H9 (cell line): ENCODE measurements around the gene KCNMA1. TPM values are rescaled to one million over a fixed set of nuclear protein-coding genes. Genes with fewer than 3 reads are reported as not detected.

Experiments used
- DNase-seq: peaks from one replicate; pipeline ENCODE4 v3.0.0-alpha.2; 2017
- H2AFZ ChIP-seq: one replicate; pipeline ENCODE4 v1.6.1; 2013; ENCODE audit warnings: mild to moderate bottlenecking, low read length, control low read depth, moderate library complexity
- H2AK5ac ChIP-seq: 2 replicates; pipeline ENCODE4 v1.6.1; 2013; ENCODE audit warnings: low read length, control low read depth, mixed read lengths; ENCODE audit not compliant: insufficient read length
- H2BK120ac ChIP-seq: one replicate; pipeline ENCODE4 v1.6.1; 2013; ENCODE audit warnings: low read depth, mild to moderate bottlenecking, low read length, control low read depth, inconsistent platforms; ENCODE audit not compliant: poor library complexity, severe bottlenecking
- H2BK12ac ChIP-seq: 2 replicates; pipeline ENCODE4 v1.6.1; 2013; ENCODE audit warnings: low read length, control low read depth, mixed read lengths, low read depth; ENCODE audit not compliant: insufficient read length
- H2BK15ac ChIP-seq: 2 replicates; pipeline ENCODE4 v1.6.1; 2013; ENCODE audit warnings: low read depth, low read length, control low read depth
- H2BK20ac ChIP-seq: one replicate; pipeline ENCODE4 v1.6.1; 2013; ENCODE audit warnings: low read depth, mild to moderate bottlenecking, low read length, control low read depth, inconsistent platforms; ENCODE audit not compliant: poor library complexity, severe bottlenecking
- H2BK5ac ChIP-seq: 2 replicates; pipeline ENCODE4 v1.6.1; 2013; ENCODE audit warnings: low read length, control low read depth, mixed read lengths; ENCODE audit not compliant: insufficient read length
- H3K14ac ChIP-seq: 2 replicates; pipeline ENCODE4 v1.6.1; 2013; ENCODE audit warnings: low read length, control low read depth; ENCODE audit not compliant: insufficient read depth
- H3K18ac ChIP-seq: 2 replicates; pipeline ENCODE4 v1.6.1; 2013; ENCODE audit warnings: low read depth, mild to moderate bottlenecking, mixed read lengths, low read length, control low read depth; ENCODE audit not compliant: insufficient read length
- H3K23ac ChIP-seq: 2 replicates; pipeline ENCODE4 v1.6.1; 2013; ENCODE audit warnings: low read length, control low read depth, mixed read lengths, low read depth; ENCODE audit not compliant: insufficient read length
- H3K23me2 ChIP-seq: 2 replicates; pipeline ENCODE4 v1.6.1; 2013; ENCODE audit warnings: low read depth, mild to moderate bottlenecking, mixed read lengths, low read length, control low read depth; ENCODE audit not compliant: insufficient read length, poor library complexity, severe bottlenecking
- H3K27ac ChIP-seq: 2 replicates; pipeline ENCODE4 v1.5.1; 2013; ENCODE audit warnings: low read length, control low read depth, mixed read lengths, low read depth; ENCODE audit not compliant: insufficient read length
- H3K27me3 ChIP-seq: 2 replicates; pipeline ENCODE4 v1.6.1; 2013; ENCODE audit warnings: low read length, control low read depth, inconsistent platforms; ENCODE audit not compliant: insufficient read depth
- H3K4ac ChIP-seq: 2 replicates; pipeline ENCODE4 v1.6.1; 2013; ENCODE audit warnings: low read depth, mild to moderate bottlenecking, control low read depth, inconsistent platforms, low read length, moderate library complexity
- H3K4me1 ChIP-seq: 2 replicates; pipeline ENCODE4 v1.6.1; 2013; ENCODE audit warnings: low read length, control low read depth, inconsistent platforms; ENCODE audit not compliant: insufficient read depth
- H3K4me2 ChIP-seq: 2 replicates; pipeline ENCODE4 v1.6.1; 2013; ENCODE audit warnings: low read length, control low read depth, mixed read lengths; ENCODE audit not compliant: insufficient read length, insufficient read depth
- H3K56ac ChIP-seq: 2 replicates; pipeline ENCODE4 v1.6.1; 2013; ENCODE audit warnings: low read depth, mild to moderate bottlenecking, mixed read lengths, low read length, control low read depth; ENCODE audit not compliant: insufficient read length
- H3K79me1 ChIP-seq: 2 replicates; pipeline ENCODE4 v1.6.1; 2013; ENCODE audit warnings: low read depth, mild to moderate bottlenecking, moderate library complexity, low read length, control low read depth, inconsistent platforms; ENCODE audit not compliant: insufficient read depth, poor library complexity, severe bottlenecking
- H3K79me2 ChIP-seq: 2 replicates; pipeline ENCODE4 v1.6.1; 2013; ENCODE audit warnings: low read length, control low read depth, inconsistent platforms; ENCODE audit not compliant: insufficient read depth
- H3K9ac ChIP-seq: 2 replicates; pipeline ENCODE4 v1.6.1; 2013; ENCODE audit warnings: low read length, control low read depth, mixed read lengths; ENCODE audit not compliant: insufficient read length; ENCODE audit errors: extremely low read depth
- H3K9me3 ChIP-seq: one replicate; pipeline ENCODE4 v1.6.1; 2013; ENCODE audit warnings: low read depth, low read length, inconsistent platforms; ENCODE audit not compliant: control insufficient read depth
- H3T11ph ChIP-seq: one replicate; pipeline ENCODE4 v1.6.1; 2013; ENCODE audit warnings: mild to moderate bottlenecking, low read length, control low read depth, inconsistent platforms
- H4K20me1 ChIP-seq: one replicate; pipeline ENCODE4 v1.6.1; 2013; ENCODE audit not compliant: control insufficient read depth, insufficient read length, insufficient read depth
- H4K5ac ChIP-seq: 2 replicates; pipeline ENCODE4 v1.6.1; 2013; ENCODE audit warnings: low read depth, mild to moderate bottlenecking, mixed read lengths, low read length, control low read depth; ENCODE audit not compliant: insufficient read length
- H4K8ac ChIP-seq: replicated peaks from 2 replicates; pipeline ENCODE4 v1.6.1; 2013; ENCODE audit warnings: low read length, control low read depth, mixed read lengths, low read depth; ENCODE audit not compliant: insufficient read length
- H4K91ac ChIP-seq: 2 replicates; pipeline ENCODE4 v1.6.1; 2013; ENCODE audit warnings: low read depth, mild to moderate bottlenecking, moderate library complexity, mixed read lengths, low read length, control low read depth; ENCODE audit not compliant: insufficient read length
- H3K27ac Mint-ChIP-seq, 3 experiments: 2 replicates in 2 of 3; 3 replicates in 1 of 3; pipeline ENCODE4 v1.8.0; 2020 to 2021; ENCODE audit warnings: mixed read lengths in 3 of 3, mild to moderate bottlenecking in 1 of 3, moderate library complexity in 1 of 3
- H3K27me3 Mint-ChIP-seq: 2 replicates; pipeline ENCODE4 v1.8.0; 2021; ENCODE audit warnings: low read depth, mild to moderate bottlenecking, moderate library complexity, mixed read lengths
- H3K36me3 Mint-ChIP-seq, 3 experiments: 2 replicates in 2 of 3; 3 replicates in 1 of 3; pipeline ENCODE4 v1.8.0; 2020 to 2021; ENCODE audit warnings: low read depth in 3 of 3, mixed read lengths in 3 of 3; ENCODE audit not compliant: insufficient read depth in 1 of 3
- H3K4me1 Mint-ChIP-seq, 2 experiments: 2 replicates each; pipeline ENCODE4 v1.8.0; 2020; ENCODE audit warnings: mixed read lengths in 2 of 2
- H3K4me3 Mint-ChIP-seq, 2 experiments: 2 replicates in 1 of 2; 3 replicates in 1 of 2; pipeline ENCODE4 v1.8.0; 2020 to 2021; ENCODE audit warnings: mild to moderate bottlenecking in 2 of 2, mixed read lengths in 2 of 2, moderate library complexity in 1 of 2
- H3K9me3 Mint-ChIP-seq, 2 experiments: 2 replicates in 1 of 2; 3 replicates in 1 of 2; pipeline ENCODE4 v1.8.0; 2020; ENCODE audit warnings: mild to moderate bottlenecking in 2 of 2, mixed read lengths in 2 of 2, moderate library complexity in 1 of 2
- CTCF ChIP-seq: fragments of 200-600 bp; sonication (generic); conservative IDR thresholded peaks from 3 replicates; pipeline ENCODE4 v1.8.0; 2021; ENCODE audit warnings: antibody characterized with exemption, mild to moderate bottlenecking
- total RNA-seq: library from RNA; stranded (reverse); gene quantifications from 2 replicates; pipeline ENCODE4 v1.2.1, GENCODE V29; 2021

The KCNMA1 gene
- total RNA-seq, 1 experiment from 2014 or later: 2.0 TPM

- Histone ChIP-seq H2BK15ac (no peak overlapping the region), H3K56ac (no peak overlapping the region), H3K79me2 (no peaks in the 10 kb centered on the region), H4K20me1 (no peaks in the 10 kb centered on the region), H3T11ph (no peak overlapping the region), H3K4ac (no peak overlapping the region), H4K8ac (no peak overlapping the region), H3K14ac (no peak overlapping the region), H2AK5ac (no peak overlapping the region), H2BK20ac (no peak overlapping the region), H3K9me3 (no peaks in the 10 kb centered on the region), H3K27me3 (no peaks in the 10 kb centered on the region), H2BK120ac (no peak overlapping the region), H2BK5ac (no peak overlapping the region), H3K27ac (no peak overlapping the region), H2AFZ (no peak overlapping the region), H3K79me1 (no peaks in the 10 kb centered on the region), H3K9ac (no peak overlapping the region), H3K23me2 (no peaks in the 10 kb centered on the region), H3K23ac (no peak overlapping the region), H4K5ac (no peak overlapping the region), H3K4me2 (no peak overlapping the region), H3K18ac (no peak overlapping the region), H4K91ac (no peak overlapping the region), H3K4me1 (0 out of 2 replicates have a peak, but pooled peaks cover 3% of the 10 kb centered on the region), H2BK12ac (no peak overlapping the region)
- no peaks in the 10 kb centered on the region for H3K27me3 Mint-ChIP-seq
- no peak for TF ChIP-seq CTCF
- no peaks in the 10 kb centered on the region for H3K36me3 Mint-ChIP-seq
- no peak for DNase-seq
- no peaks in the 10 kb centered on the region for H3K9me3 Mint-ChIP-seq
- H3K27ac Mint-ChIP-seq: no peak overlapping the region
- no peak overlapping the region for H3K4me3 Mint-ChIP-seq
- H3K4me1 Mint-ChIP-seq: peaks cover 4 to 12% of the 10 kb centered on the region in 2 experiments
Measured at GRCh38 chr10:77583527-77583926, 54.1 kb downstream of the KCNMA1 start.
